Cardiac fibroblast (primary cell): ENCODE data around the gene RHEBL1.

Experiments
- DNase-seq, 2 donors: peaks; one replicate each; pipeline versions ENCODE4 v3.0.0 to v3.0.0-alpha.2; 2010; ENCODE audit warnings: low read depth in 2 of 2
- H3K4me3 ChIP-seq, 2 donors: replicated peaks in 1 of 2; 1 replicate in 1 of 2; 2 replicates in 1 of 2; pipeline ENCODE4 v1.5.1; 2011; ENCODE audit warnings: low read depth in 2 of 2, low read length in 2 of 2, mild to moderate bottlenecking in 2 of 2, moderate library complexity in 1 of 2
- CTCF ChIP-seq: IDR thresholded peaks from one replicate; pipeline ENCODE4 v1.5.1; 2011; ENCODE audit warnings: low read depth, mild to moderate bottlenecking, low read length, inconsistent platforms

RHEBL1 gene

GRCh38 chr12:49031573-49032161, 38.1 kb downstream of the RHEBL1 start:
- DNase-seq = no peak
- no peak overlapping the region for H3K4me3 ChIP-seq
- no peak for TF ChIP-seq CTCF

GRCh38 chr12:49030714-49031572, 38.8 kb downstream of the RHEBL1 start:
- DNase-seq = no peak
- no peak overlapping the region for H3K4me3 ChIP-seq
- no peak for TF ChIP-seq CTCF

- no peak overlapping the region for H3K4me3 ChIP-seq
- DNase-seq = no peak
- no peak for TF ChIP-seq CTCF
Measured at GRCh38 chr12:49030119-49030518, 39.7 kb downstream of the RHEBL1 start.

- H3K4me3 ChIP-seq = no peak overlapping the region
- no peak for TF ChIP-seq CTCF
- no peak for DNase-seq
Measured at GRCh38 chr12:49028666-49029275, 41.0 kb downstream of the RHEBL1 start.

- no peak for TF ChIP-seq CTCF
- no peak for DNase-seq
- no peak overlapping the region for H3K4me3 ChIP-seq
Measured at GRCh38 chr12:49027846-49028555, 41.8 kb downstream of the RHEBL1 start.

GRCh38 chr12:49026678-49027480, 42.9 kb downstream of the RHEBL1 start:
- no peak for TF ChIP-seq CTCF
- no peak overlapping the region for H3K4me3 ChIP-seq
- no peak for DNase-seq
